ENCODE data around the gene ENG. TPM values are rescaled to one million over a fixed set of nuclear protein-coding genes. Genes with fewer than 3 reads are reported as not detected.

Gene ENG
- total RNA-seq, 1 experiment from 2014 or later: 0.76 TPM

DNA sequence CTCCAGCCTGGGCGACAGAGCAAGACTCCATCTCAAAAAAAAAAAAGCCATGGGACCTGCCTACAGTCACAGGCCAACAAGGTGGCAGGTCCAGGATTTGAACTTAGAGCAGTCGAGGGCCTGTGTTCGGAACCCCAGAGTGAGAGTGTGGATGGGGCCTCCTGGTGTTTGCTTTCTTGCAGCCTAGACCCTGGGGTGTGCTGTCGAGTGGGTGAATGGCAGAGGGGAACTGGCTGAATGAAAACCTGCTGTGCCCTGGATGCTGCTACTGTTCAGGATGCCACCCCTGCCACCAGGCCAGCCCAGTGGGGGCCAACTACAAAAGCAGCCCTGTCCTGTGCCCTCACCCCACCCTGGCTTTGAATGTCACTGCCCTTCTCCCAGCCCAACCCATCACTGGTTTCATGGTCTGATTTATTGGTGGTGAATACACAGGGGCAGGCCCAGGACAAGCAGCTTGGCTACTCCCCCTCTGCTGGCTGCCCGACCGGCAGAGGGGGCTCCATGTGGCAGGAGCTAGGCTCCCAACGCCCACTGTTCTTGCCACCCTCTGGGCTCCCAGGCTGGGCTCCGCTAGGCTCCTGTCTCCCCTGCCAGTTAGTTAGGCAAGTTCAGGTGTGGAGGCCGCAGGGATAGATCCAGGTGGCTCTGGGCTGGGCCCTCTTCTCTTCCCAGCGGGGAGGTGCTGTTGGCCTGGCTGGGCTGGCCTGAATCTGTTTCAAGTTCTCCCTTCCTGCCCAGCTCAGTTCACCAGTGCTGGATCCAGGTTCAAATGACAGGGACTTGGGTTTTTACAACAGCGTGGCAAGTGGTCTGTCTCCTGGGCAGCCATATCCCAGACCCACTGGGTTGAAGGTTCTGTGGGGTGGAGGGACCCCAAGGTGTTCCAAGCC, 39.6 kb downstream of the ENG start:
- Histone ChIP-seq H3K79me2 (ENCODE audit: insufficient read depth, low read length) (no peaks in the 10 kb centered on the region), H3K9ac (ENCODE audit: low read length) (no peak overlapping the region), H3K4me2 (ENCODE audit: low read length) (no peak overlapping the region), H3K9me2 (ENCODE audit: insufficient read depth) (no peaks in the 10 kb centered on the region), H3K36me3 (ENCODE audit: control insufficient read depth in 1 of 2, insufficient read depth in 2 of 2, low read length in 2 of 2) (peaks cover 20 to 32% of the 10 kb centered on the region in 2 experiments; a peak in 3 of 4 replicates), H3K27ac (ENCODE audit: low read depth, low read length) (no peak overlapping the region), H4K20me1 (ENCODE audit: insufficient read depth) (no peaks in the 10 kb centered on the region), H3K4me3 (replicated peaks in 1 of 2; ENCODE audit: low read depth in 1 of 2, low read length in 2 of 2) (no peak overlapping the region), H3K4me1 (ENCODE audit: control insufficient read depth in 1 of 2, insufficient read depth in 2 of 2, low read length in 2 of 2) (peaks cover 0 to 4% of the 10 kb centered on the region in 2 experiments; a peak in 2 of 4 replicates), H3K27me3 (ENCODE audit: insufficient read depth, low read length) (no peaks in the 10 kb centered on the region), H2AFZ (ENCODE audit: low read depth, low read length, poor library complexity, severe bottlenecking) (no peak overlapping the region), H3K9me3 (ENCODE audit: control insufficient read depth in 1 of 2, insufficient read depth in 1 of 2, low read depth in 1 of 2, low read length in 2 of 2) (no peaks in the 10 kb centered on the region)
- BruUV-seq (replicated peaks): no TSS peak
- CTCF ChIA-PET: no interaction called here
- no peak for DNase-seq (ENCODE audit: low read depth, low spot score)
- POLR2A ChIA-PET: no interaction called here
- intact Hi-C loops (cut with micrococcal nuclease): no loop called here
- TF ChIP-seq SIN3A (IDR thresholded peaks at IDR 0.05; ENCODE audit: low read depth) (no peak), POLR2AphosphoS5 (IDR thresholded peaks at IDR 0.05; ENCODE audit: low read depth, low read length) (no peak), ZNF274 (IDR thresholded peaks at IDR 0.05; ENCODE audit: low read depth, low read length) (no peak), ATF3 (IDR thresholded peaks at IDR 0.05) (no peak), POLR2A (IDR thresholded peaks at IDR 0.05; ENCODE audit: borderline replicate concordance, extremely low read depth, insufficient read depth, insufficient read length) (no peak), CTCF (IDR thresholded peaks at IDR 0.05 in 2 of 3, conservative IDR thresholded peaks at IDR 0.05 in 1 of 3; ENCODE audit: borderline replicate concordance in 1 of 3, insufficient read depth in 1 of 3, low read depth in 2 of 3, low read length in 2 of 3) (no peak), JUND (IDR thresholded peaks at IDR 0.05) (no peak), EZH2phosphoT487 (IDR thresholded peaks at IDR 0.05; ENCODE audit: borderline replicate concordance) (no peak), RAD21 (IDR thresholded peaks at IDR 0.05; ENCODE audit: low read depth) (no peak), SRF (IDR thresholded peaks at IDR 0.05; ENCODE audit: low read depth) (no peak), TCF7L2 (IDR thresholded peaks at IDR 0.05; ENCODE audit: borderline replicate concordance, extremely low read depth, insufficient read depth, insufficient read length) (no peak), ZBTB33 (IDR thresholded peaks at IDR 0.05; ENCODE audit: extremely low read depth, insufficient replicate concordance, low read length) (no peak), SP1 (IDR thresholded peaks at IDR 0.05; ENCODE audit: low read depth) (no peak)
- TF ChIP-seq, protein P1, sequence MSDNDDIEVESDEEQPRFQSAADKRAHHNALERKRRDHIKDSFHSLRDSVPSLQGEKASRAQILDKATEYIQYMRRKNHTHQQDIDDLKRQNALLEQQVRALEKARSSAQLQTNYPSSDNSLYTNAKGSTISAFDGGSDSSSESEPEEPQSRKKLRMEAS (IDR thresholded peaks at IDR 0.05): no peak
- RAD21 ChIA-PET (ENCODE audit: low non-redundant PET in 1 of 2, low total read pairs in 2 of 2, uncharacterized antibody in 2 of 2, unreplicated experiment in 2 of 2): no interaction called here
- ATAC-seq: no peak
